ENCODE results near the gene CDK13. TPM values are rescaled to one million over a fixed set of nuclear protein-coding genes. Genes with fewer than 3 reads are reported as not detected.

Gene CDK13
- total RNA-seq, 1 donor from 2014 or later = 50.2 TPM

DNA sequence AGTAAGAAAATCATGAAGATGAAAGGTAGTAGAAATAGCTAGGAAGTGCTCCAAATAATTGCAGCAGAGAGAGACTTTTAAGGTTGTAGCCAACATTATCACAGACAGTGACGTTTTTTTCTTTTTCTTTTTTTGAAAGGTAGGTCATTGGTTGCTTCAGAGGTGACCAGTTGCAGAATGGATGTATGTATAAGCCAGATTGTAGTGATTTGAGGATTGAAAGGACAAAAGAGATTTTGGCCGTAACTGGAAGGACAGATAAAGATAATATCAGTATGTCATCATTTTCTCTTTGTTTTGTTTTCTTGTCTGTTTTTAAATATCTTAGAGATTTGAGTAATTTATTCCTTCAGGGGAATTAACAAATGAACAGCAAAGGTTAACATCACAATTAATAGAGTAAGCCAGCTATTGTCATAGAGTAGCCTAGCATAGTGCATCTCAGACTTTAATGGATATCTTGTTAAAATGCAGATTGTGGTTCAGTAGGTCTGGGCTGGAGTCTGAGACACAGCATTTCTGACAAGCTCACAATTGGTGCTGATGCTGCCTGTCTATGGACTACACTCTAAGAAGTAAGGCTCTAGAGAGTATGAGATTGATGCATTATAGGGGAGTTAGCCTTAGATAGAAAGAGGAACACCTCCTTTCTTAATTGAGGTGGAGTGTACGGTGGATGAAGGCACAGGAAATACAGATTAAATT is 28.3 kb downstream of the CDK13 start:
- TF ChIP-seq, protein P1, sequence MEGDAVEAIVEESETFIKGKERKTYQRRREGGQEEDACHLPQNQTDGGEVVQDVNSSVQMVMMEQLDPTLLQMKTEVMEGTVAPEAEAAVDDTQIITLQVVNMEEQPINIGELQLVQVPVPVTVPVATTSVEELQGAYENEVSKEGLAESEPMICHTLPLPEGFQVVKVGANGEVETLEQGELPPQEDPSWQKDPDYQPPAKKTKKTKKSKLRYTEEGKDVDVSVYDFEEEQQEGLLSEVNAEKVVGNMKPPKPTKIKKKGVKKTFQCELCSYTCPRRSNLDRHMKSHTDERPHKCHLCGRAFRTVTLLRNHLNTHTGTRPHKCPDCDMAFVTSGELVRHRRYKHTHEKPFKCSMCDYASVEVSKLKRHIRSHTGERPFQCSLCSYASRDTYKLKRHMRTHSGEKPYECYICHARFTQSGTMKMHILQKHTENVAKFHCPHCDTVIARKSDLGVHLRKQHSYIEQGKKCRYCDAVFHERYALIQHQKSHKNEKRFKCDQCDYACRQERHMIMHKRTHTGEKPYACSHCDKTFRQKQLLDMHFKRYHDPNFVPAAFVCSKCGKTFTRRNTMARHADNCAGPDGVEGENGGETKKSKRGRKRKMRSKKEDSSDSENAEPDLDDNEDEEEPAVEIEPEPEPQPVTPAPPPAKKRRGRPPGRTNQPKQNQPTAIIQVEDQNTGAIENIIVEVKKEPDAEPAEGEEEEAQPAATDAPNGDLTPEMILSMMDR (conservative IDR thresholded peaks at IDR 0.05) = no peak
- H3K27me3 Mint-ChIP-seq (ENCODE audit: low read depth) = no peaks in the 10 kb centered on the region
- no peak overlapping the region for H3K27ac Mint-ChIP-seq (ENCODE audit: unreplicated experiment)
- peaks cover 3% of the 10 kb centered on the region for H3K4me1 Mint-ChIP-seq
- H3K36me3 Mint-ChIP-seq (ENCODE audit: low read depth) = no peaks in the 10 kb centered on the region
- H3K9me3 Mint-ChIP-seq = no peaks in the 10 kb centered on the region
- no peak overlapping the region for H3K4me3 Mint-ChIP-seq
- no peak for DNase-seq (ENCODE audit: low read depth, low spot score)

DNA sequence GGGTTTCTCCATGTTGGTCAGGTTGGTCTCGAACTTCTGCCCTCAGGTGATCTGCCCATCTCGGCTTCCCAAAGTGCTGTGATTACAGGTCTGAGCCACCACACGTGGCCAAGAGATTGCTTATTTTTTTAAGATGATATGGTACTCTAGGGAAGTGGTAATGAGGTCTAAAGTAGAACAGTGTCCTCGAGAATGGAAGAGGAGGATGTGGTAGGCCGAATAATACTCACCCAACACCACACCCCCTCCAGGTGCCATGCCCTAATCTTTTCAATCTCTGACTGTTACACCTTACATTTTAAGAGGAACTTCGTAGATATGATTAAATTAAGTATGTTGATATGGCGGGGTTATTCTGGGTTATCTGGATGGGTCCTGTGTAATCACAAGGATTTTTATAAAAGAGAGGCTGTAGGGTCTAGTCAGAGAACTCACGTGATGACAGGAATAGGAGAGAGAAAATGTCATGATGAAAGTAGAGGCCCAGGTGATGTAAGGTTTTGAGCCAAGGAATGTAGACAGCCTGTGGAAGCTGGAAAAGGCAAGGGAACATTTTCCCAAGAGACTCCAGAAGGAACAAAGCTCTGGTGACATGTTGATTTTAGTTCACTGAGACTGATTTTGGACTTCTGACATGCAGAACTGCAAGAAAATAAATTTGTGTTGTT is 29.5 kb downstream of the CDK13 start:
- Mint-ChIP-seq H3K27me3 (ENCODE audit: low read depth) (no peaks in the 10 kb centered on the region), H3K4me3 (no peak overlapping the region), H3K36me3 (ENCODE audit: low read depth) (no peaks in the 10 kb centered on the region), H3K9me3 (no peaks in the 10 kb centered on the region), H3K4me1 (peaks cover 3% of the 10 kb centered on the region), H3K27ac (ENCODE audit: unreplicated experiment) (no peak overlapping the region)
- TF ChIP-seq, protein P1 (conservative IDR thresholded peaks at IDR 0.05) = no peak
- DNase-seq (ENCODE audit: low read depth, low spot score) = no peak

DNA sequence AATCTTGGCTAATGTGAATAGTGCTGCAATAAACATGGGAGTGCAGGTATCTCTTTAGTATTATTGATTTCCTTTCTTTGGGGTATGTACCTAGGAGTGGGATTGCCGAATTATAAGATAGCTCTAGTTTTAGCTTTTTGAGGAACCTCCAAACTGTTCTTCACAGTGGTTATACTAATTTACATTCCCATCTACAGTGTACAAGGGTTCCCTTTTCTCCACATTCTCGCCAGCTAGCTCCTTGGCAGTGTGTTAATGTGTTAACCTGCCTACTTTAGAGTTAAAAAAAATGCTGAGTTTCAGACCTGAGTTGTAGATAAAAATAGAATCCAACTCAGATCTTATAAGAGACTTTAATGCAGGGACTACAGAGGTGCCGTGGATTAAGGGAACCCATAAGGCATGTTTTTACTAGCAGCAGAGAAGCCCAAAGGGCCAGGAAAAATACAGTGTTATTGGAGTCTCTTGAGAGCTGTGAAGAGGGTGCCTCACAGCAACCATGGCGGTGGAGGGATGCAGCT is 35.4 kb downstream of the CDK13 start:
- peaks cover 6% of the 10 kb centered on the region for H3K36me3 Mint-ChIP-seq (ENCODE audit: low read depth)
- no peaks in the 10 kb centered on the region for H3K9me3 Mint-ChIP-seq
- TF ChIP-seq, protein P1 (conservative IDR thresholded peaks at IDR 0.05) = no peak
- peaks cover 14% of the 10 kb centered on the region for H3K4me1 Mint-ChIP-seq
- no peak overlapping the region for H3K27ac Mint-ChIP-seq (ENCODE audit: unreplicated experiment)
- no peak overlapping the region for H3K4me3 Mint-ChIP-seq
- no peak for DNase-seq (ENCODE audit: low read depth, low spot score)
- no peaks in the 10 kb centered on the region for H3K27me3 Mint-ChIP-seq (ENCODE audit: low read depth)

DNA sequence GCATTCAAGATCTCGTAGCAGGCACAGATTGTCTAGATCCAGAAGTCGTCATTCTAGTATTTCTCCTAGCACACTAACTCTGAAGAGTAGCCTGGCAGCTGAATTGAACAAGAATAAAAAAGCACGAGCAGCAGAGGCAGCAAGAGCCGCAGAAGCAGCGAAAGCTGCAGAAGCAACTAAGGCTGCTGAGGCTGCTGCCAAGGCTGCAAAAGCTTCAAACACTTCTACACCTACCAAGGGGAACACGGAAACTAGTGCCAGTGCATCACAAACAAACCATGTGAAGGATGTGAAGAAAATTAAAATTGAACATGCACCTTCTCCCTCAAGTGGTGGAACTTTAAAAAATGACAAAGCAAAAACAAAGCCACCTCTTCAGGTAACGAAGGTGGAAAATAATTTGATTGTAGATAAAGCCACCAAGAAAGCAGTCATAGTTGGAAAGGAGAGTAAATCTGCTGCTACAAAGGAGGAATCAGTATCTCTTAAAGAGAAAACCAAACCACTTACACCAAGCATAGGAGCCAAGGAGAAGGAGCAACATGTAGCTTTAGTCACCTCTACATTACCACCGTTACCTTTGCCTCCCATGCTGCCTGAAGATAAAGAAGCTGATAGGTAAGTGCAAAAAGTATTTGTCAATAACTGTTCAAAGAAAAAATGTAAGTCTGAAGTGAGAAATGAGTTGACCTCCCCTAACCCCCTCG is 37.7 kb downstream of the CDK13 start:
- TF ChIP-seq, protein P1 (conservative IDR thresholded peaks at IDR 0.05) = no peak
- H3K4me1 Mint-ChIP-seq = peaks cover 14% of the 10 kb centered on the region
- no peak overlapping the region for H3K27ac Mint-ChIP-seq (ENCODE audit: unreplicated experiment)
- H3K36me3 Mint-ChIP-seq (ENCODE audit: low read depth) = peaks cover 6% of the 10 kb centered on the region
- H3K4me3 Mint-ChIP-seq = no peak overlapping the region
- H3K27me3 Mint-ChIP-seq (ENCODE audit: low read depth) = no peaks in the 10 kb centered on the region
- no peaks in the 10 kb centered on the region for H3K9me3 Mint-ChIP-seq
- no peak for DNase-seq (ENCODE audit: low read depth, low spot score)

DNA sequence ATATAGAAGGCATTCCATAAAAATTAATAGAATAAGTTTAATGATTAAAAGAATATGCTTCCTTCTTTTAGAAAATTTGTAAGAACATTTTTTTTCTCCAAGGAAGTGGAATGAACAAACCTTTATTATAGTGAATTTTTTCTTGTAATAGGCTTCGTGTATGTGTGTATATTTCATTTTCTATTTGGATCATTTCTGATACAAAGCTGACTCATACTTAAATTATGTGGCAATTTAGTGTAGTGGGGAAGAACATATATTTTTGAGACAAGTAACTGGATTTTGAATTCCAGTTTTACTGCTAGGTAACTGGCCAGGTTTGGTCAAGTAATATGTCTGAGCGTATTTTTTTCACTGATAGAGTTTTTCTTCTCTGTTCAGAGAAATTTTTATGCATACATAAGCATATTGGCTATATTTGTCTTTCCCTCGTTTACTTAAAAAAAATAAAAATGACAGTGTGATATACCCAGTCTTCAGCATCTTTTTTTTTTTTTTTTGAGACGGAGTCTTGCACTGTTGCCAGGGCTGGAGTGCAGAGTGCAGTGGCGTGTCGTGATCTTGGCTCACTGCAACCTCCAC is 50.8 kb downstream of the CDK13 start:
- no peaks in the 10 kb centered on the region for H3K9me3 Mint-ChIP-seq
- H3K4me3 Mint-ChIP-seq = no peak overlapping the region
- no peaks in the 10 kb centered on the region for H3K27me3 Mint-ChIP-seq (ENCODE audit: low read depth)
- no peak overlapping the region for H3K27ac Mint-ChIP-seq (ENCODE audit: unreplicated experiment)
- DNase-seq (ENCODE audit: low read depth, low spot score) = no peak
- H3K4me1 Mint-ChIP-seq = peaks cover 9% of the 10 kb centered on the region
- TF ChIP-seq, protein P1 (conservative IDR thresholded peaks at IDR 0.05) = no peak
- H3K36me3 Mint-ChIP-seq (ENCODE audit: low read depth) = peaks cover 6% of the 10 kb centered on the region
